GM10266 (cell line): ENCODE results near the gene AMACR.

ENCODE experiments used
- DNase-seq: peaks from one replicate; pipeline ENCODE4 v3.0.0; 2012; ENCODE audit errors: extremely low spot score
- CTCF ChIP-seq: IDR thresholded peaks from 2 replicates; pipeline ENCODE4 v1.5.1; 2012; ENCODE audit warnings: mild to moderate bottlenecking, low read depth; ENCODE audit not compliant: control insufficient read depth, insufficient read depth; ENCODE audit errors: missing control alignments

Gene AMACR

GRCh38 chr5:34008802-34009201 is 952 bp upstream of the AMACR start:
- DNase-seq = no peak
- TF ChIP-seq CTCF = no peak

GRCh38 chr5:34007201-34007620 is 639 bp downstream of the AMACR start:
- no peak for TF ChIP-seq CTCF
- peak; percentile 33 for DNase-seq

- no peak for DNase-seq
- no peak for TF ChIP-seq CTCF
Observed at GRCh38 chr5:34005681-34006080, 2.2 kb downstream of the AMACR start.

- DNase-seq = peak; percentile 25
Observed at GRCh38 chr5:34005211-34005610, 2.6 kb downstream of the AMACR start.

GRCh38 chr5:34003941-34004340 is 3.9 kb downstream of the AMACR start:
- no peak for DNase-seq
- no peak for TF ChIP-seq CTCF

More at GRCh38 chr5:34005211-34005610, 2.6 kb downstream of the AMACR start:
- TF ChIP-seq CTCF = no peak

GRCh38 chr5:34002629-34003328 is 5.1 kb downstream of the AMACR start:
- DNase-seq = no peak
- no peak for TF ChIP-seq CTCF

GRCh38 chr5:34001241-34001841 is 6.5 kb downstream of the AMACR start:
- no peak for TF ChIP-seq CTCF
- DNase-seq = no peak
